MM.1S (cell line): Measurements from ENCODE around the gene PEX19.

Experiments used
- EZH2 ChIP-seq: fragments of 300-600 bp; sonication (generic); optimal IDR thresholded peaks from 2 replicates; pipeline ENCODE3; 2017; ENCODE audit warnings: low read depth, mild to moderate bottlenecking, antibody characterized with exemption, low read length, mixed read lengths
- TF ChIP-seq, protein P1 (sequence below): fragments of 300-600 bp; sonication (generic); IDR thresholded peaks from 2 replicates; pipeline ENCODE4 v1.5.1; 2016; ENCODE audit warnings: antibody characterized with exemption, low read length, mixed read lengths

DNA sequence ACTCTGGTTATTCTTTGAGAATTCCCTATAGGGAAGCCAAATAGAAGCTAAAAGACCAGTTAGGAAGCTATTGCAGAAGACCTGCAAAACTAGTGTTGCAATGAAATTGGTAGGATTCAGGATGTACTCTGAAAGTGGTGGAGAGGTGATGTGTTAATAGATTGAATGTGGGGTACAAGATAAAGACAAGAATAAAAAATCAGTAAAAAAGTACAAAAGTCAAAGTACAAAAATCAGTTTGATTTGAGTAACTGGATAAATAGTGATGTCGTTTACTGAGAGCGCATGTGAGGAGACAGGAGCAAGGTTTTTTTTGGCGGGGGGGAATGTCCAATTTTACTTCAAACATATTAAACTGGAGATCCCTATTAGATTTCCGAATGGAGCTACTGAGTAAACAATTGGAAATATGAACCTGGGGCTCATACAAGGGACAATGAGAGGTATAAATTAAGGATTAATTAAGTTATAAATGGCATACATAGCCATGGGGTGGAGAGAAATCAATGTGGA is 20.1 kb downstream of the PEX19 start:
- TF ChIP-seq, protein P1, sequence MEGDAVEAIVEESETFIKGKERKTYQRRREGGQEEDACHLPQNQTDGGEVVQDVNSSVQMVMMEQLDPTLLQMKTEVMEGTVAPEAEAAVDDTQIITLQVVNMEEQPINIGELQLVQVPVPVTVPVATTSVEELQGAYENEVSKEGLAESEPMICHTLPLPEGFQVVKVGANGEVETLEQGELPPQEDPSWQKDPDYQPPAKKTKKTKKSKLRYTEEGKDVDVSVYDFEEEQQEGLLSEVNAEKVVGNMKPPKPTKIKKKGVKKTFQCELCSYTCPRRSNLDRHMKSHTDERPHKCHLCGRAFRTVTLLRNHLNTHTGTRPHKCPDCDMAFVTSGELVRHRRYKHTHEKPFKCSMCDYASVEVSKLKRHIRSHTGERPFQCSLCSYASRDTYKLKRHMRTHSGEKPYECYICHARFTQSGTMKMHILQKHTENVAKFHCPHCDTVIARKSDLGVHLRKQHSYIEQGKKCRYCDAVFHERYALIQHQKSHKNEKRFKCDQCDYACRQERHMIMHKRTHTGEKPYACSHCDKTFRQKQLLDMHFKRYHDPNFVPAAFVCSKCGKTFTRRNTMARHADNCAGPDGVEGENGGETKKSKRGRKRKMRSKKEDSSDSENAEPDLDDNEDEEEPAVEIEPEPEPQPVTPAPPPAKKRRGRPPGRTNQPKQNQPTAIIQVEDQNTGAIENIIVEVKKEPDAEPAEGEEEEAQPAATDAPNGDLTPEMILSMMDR = no peak
- TF ChIP-seq EZH2 = no peak
